Astrocyte of the spinal cord (primary cell): Measurements from ENCODE around the gene COQ2.

ENCODE experiments used
- DNase-seq: peaks from one replicate; pipeline ENCODE4 v3.0.0; 2011; ENCODE audit warnings: low read depth, low spot score
- H3K4me3 ChIP-seq: 2 replicates; pipeline ENCODE4 v1.5.1; 2011; ENCODE audit warnings: low read depth, mild to moderate bottlenecking, low read length, moderate library complexity
- in situ Hi-C: cut with HindIII; loops from 2 replicates; pipeline ENCODE4 v1.10.0; 2017; ENCODE audit warnings: low sequenced_read_pairs
- TF ChIP-seq, protein P1 (sequence below): IDR thresholded peaks from 2 replicates; pipeline ENCODE4 v1.5.1; 2012; ENCODE audit warnings: low read depth, mild to moderate bottlenecking, low read length, inconsistent platforms

COQ2 gene

DNA sequence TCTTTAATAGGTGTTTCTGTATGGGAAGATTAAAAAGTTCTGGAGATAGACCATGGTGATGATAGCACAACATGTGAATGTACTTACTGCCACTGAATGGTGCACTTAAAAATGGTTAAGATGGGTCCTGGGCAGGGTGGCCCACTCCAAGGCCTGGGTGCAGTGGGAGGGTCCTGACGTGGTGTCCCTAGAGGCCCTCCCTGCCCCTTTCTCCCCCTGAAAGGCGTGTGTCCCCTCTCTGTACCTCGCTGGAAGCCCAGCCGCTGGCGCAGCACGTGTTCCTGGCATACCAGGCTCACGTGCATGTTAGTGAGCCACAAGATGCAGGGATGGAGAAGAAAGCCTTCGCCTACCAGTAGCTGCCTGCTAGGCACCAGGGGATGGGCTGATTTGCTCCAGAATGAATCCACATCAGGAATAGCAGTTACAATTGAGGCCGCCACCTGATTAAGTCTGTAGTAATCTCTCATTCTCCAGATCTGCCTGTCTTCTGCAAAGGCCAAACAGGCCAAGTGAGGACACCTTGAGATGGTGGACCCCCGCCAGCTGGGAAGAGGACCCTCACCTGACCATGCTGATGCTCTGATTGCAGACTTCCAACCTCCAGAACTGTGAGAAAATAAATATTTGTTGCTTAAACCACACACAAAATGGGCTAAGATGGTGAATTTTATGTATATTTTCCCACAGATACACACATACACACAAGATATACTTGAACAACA, 67.5 kb downstream of the COQ2 start:
- in situ Hi-C loops, result no loop called here
- no peak for DNase-seq
- no peak overlapping the region for H3K4me3 ChIP-seq
- TF ChIP-seq, protein P1, sequence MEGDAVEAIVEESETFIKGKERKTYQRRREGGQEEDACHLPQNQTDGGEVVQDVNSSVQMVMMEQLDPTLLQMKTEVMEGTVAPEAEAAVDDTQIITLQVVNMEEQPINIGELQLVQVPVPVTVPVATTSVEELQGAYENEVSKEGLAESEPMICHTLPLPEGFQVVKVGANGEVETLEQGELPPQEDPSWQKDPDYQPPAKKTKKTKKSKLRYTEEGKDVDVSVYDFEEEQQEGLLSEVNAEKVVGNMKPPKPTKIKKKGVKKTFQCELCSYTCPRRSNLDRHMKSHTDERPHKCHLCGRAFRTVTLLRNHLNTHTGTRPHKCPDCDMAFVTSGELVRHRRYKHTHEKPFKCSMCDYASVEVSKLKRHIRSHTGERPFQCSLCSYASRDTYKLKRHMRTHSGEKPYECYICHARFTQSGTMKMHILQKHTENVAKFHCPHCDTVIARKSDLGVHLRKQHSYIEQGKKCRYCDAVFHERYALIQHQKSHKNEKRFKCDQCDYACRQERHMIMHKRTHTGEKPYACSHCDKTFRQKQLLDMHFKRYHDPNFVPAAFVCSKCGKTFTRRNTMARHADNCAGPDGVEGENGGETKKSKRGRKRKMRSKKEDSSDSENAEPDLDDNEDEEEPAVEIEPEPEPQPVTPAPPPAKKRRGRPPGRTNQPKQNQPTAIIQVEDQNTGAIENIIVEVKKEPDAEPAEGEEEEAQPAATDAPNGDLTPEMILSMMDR, result no peak

DNA sequence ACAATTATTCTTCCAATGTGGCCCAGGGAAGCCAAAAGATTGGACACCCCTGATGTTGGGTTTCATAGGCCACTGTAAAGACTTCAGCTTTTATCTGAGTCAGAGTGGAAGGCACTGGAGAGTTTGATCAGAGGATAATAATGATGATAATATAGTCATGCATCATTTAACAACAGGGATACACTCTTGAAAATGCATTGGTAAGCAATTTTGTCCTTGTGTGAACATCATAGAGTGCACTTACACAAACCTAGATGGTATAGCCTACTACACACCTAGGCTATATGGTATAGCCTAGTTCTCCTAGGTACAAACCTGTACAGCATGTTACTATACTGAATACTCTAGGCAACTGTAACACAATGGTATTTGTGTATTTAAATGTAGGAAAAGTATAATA, 70.5 kb downstream of the COQ2 start:
- TF ChIP-seq, protein P1, result no peak
- H3K4me3 ChIP-seq, result no peak overlapping the region
- in situ Hi-C loops, result no loop called here
- DNase-seq, result no peak
